HG03558 (cell line): Measurements from ENCODE around the gene STX10.

Experiments
- ATAC-seq: cut with Tn5 transposase; IDR thresholded peaks from one replicate; pipeline ENCODE4 v1.9.1; 2021; ENCODE audit warnings: moderate number of reproducible peaks; ENCODE audit not compliant: unreplicated experiment; ENCODE audit errors: extremely low read depth

Gene STX10

DNA sequence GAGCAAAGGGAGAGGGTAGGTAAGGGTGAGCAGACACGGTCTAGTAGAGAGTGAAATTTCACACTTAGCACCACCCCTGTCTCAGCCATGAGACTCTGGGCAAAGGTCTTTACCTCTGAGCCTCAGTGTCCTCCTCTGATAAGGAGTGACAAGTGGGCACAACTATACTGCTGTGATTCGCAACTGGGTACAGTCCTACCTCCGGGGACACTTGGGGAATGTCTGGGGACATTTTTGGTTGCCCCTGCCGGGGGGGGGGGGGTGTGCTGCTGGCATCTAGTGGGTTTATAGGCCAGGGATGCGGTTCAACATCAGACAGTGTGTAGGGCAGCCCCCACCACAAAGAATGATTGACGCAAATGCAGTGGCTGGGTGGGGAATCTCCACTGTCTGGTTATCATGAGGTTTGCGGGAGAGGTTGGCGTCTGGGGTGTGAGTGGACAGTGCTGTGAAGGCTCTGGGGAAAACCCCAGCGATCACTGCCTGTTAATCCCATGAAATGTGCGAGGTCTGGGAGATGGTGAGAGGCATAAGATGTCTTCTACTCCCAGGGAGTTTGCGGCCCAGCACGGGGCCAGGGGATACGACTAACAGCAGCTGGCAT is 27.8 kb downstream of the STX10 start:
- ATAC-seq, result no peak

GRCh38 chr19:13121551-13122274 is 28.5 kb downstream of the STX10 start:
- no peak for ATAC-seq

GRCh38 chr19:13120817-13121216 is 29.4 kb downstream of the STX10 start:
- ATAC-seq, result no peak

DNA sequence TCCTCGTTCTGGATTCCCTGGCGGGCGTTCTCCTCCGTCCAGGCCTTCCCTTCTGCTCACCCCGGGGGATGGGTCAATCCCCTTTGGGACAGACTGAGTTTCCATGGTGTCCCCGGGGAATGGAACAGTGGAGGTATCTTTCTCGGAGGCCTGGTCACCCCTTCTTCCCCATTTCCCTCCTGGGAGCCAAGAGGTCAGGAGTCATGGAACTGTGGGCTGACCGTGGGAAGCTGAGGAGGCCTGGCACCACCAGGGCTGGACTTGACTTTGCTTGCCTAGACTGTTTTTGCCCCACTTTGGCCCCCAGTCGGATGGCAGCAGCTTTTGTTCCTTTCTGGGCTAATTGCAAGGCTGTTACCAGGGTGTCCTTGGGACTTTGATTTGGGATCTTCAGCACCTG is 30.1 kb downstream of the STX10 start:
- ATAC-seq, result no peak

- no peak for ATAC-seq
Observed at GRCh38 chr19:13119627-13120026, 30.5 kb downstream of the STX10 start.

DNA sequence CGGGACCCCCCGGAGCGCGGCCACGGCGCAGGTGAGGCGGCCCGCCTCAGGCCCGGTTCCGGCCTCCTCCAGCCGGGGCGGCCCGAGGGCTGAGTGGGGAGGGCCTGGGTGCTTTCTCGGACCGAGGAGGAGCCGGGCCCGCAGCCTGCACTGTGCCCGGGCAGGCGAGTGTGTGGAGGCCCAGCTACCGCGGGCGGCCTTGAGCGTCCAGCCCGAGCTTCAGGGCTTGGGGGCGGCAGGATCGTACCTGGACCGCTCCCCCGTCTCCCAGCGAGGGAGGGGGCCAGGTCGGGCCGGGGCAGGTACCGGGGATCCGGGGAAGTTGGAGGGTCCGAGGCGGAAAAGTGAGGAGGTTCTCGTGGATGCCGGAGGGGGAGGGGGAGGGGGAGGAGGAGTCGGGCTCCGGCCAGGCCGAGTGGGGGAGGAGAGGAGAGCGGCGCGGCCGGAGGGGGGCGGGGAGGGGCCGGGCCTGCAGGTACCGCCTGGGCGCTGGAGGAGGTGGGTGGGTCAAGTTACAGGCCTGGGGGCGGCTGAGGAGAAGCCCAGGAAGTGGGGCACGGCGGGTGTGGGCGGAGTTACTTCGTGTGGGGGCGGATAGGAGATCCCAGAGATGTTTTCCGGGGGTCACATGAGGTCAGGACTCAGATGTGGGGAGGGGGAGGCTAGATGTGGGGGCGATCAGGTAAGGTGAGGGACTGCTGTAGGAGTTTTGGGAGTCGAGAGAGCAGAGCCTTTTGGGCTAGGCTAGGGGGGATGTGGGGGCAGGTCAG is 31.6 kb downstream of the STX10 start:
- ATAC-seq, result peak; percentile 5

- ATAC-seq, result peak; percentile 43
Observed at GRCh38 chr19:13117772-13118423, 32.3 kb downstream of the STX10 start, which contains the start of gene NACC1. TSS of gene NACC1 (plus strand) at chr19:13118264. CDS start at chr19:13135208, 16,944 bp downstream.

- no peak for ATAC-seq
Observed at GRCh38 chr19:13117176-13117771, 32.9 kb downstream of the STX10 start.

- no peak for ATAC-seq
Observed at GRCh38 chr19:13116282-13117175, 33.6 kb downstream of the STX10 start, which contains the start of gene TRMT1. TSS of gene TRMT1 (minus strand) at chr19:13116740. CDS start at chr19:13116399, 341 bp downstream.

- no peak for ATAC-seq
Observed at GRCh38 chr19:13115936-13116281, 34.3 kb downstream of the STX10 start.

DNA sequence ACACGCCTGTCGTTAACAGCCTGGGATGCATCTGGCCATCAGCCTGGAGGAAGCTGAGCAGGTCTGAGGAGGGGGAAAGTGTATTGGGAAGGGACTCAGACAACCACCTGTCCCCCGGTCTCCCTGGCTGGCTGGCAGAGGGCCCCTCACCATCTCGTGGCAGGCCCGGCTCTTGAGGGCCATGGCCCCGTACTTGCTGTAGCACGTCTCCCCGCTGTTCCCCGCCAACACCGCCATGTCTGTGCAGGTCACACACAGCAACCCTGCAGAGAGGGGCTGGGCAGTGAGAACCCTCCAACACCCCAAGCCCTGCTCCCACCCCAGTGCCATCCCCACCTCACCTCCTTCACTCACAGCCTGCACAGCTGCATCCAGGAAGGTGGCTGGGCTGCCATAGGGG is 37.6 kb downstream of the STX10 start:
- ATAC-seq, result no peak

DNA sequence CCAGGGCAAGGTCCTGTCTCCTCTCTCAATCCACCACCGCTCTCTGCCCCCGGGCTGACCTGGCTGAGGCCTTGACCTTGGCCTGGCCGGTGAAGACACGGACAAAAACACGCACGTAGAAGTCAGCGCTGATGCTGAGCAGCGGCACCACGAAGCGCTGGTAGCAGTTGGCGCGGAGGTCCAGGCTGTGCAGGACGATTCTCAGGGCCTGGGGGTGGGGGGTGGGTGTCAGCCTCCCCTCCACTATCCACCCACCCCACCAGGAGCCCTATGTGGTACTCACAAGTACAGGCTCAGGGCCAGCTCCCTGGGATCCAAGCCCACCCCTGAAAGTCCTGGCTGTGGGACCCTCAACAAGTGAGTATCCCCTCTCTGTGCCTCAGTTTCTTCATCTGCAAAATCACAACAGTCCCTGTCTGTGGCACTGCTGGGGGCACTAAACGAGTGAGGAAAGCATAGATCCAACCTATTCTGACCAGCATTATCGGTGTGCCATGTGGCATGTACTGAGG is 40.0 kb downstream of the STX10 start:
- ATAC-seq, result no peak

DNA sequence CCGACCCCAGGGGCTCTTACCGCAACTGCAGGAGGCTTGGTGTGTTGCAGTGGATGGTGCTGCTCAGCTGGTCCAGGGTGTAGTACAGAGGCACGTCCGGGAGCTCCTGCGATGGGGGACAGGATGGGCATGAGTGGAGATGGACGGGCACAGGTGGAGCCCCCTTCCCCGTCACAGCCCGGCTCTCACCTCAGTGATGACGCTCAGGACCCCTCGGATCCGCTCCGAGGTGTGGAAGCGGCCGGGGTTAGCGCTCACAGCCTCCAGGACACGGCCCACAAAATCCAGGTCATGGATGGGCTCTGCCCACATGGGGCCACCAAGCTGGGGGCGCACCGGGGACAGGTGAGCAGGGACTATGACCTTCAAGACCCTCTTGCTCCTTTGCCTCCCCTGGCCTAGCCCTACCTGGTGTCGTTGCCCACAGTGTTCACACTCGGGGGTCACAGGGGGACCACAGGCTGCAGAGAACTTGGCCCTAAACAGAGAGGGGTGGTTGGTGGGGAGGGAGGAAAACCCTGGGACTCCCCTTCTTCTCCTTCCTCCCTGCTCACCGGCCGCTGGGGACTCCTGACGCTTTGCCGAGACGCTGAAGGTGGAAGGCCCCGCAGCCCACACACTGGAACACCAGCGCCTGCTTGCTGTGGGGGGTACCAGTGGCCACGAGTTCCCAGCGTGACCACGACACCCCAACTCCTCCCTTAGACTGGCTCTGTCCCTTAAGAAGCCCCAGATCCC is 40.6 kb downstream of the STX10 start:
- ATAC-seq, result no peak

- ATAC-seq, result no peak
Observed at GRCh38 chr19:13104848-13105711, 45.1 kb downstream of the STX10 start.

- ATAC-seq, result no peak
Observed at GRCh38 chr19:13104360-13104847, 45.8 kb downstream of the STX10 start.

DNA sequence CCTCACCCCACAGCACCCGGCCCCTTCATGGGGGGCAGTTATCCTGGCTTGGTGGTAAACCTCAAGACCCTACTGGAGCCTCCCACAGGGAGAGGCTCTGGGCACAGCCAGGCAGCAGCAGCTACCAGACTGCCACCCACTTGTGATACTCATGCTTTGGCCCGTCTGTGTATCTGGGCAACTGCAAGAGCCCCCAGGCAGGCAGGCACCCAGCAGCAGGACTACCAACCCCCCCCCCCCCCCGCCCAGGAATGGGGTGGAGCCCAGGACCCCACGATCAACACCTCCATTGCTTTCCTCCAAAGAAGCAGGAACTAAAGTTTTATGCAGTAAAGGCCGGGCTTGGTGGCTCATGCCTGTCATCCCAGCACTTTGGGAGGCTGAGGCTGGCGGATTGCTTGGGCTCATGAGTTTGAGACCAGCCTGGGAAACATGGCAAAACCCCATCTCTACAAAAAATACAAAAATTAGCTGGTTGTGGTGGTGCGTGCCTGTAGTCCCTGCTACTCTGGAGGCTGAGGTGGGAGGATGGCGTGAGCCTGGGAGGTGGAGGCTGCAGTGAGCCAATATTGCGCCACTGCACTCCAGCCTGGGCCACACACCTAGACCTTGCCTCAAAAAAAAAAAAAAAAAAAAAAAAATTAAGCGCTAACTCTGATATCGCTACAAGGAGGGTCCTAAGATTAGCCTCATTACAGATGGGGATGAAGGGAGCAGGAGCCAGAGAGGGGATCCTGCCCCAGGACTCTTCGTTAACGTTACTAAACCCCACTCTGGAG is 46.4 kb downstream of the STX10 start:
- ATAC-seq, result no peak
